Measurements from ENCODE around the gene CREB3L1.
"Not testable (repeated sequence)": the region's sequence is repeated elsewhere in the genome, so short reads cannot be mapped to it uniquely, and the experiment has no call there.

The CREB3L1 gene

DNA sequence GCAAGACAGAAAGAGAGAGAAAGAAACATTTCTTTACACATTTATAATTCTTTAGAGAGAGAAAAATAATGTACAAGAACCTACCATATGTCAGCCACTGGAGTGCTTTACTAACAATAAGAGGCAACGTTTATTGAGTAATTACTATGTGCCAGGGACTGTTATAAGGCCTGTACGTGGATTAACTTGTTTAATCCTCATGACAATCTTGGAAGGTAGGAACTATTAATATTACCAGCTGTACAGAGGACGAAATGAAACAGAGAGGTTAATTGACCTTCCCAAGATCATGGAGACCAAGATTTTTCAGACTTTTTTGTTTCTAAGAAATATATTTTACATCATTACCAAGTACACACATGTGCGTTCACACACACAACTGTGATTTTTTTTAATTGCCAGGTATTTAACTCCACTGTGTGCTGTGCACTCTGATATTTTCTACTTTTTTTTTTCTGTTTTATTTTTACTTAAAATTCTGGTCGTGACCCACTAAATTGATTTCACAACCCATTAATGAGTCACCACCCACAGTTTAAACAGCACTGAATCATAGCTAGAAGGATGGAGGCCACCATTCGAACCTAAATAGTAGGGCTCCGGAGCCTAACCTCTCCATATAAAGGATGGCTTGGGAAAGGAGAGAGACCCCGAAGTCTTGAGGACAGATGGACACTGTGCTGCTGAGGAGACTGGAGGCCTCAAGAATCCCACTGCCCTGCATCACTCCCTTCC is 21.4 kb downstream of the CREB3L1 start:
- no peak for DNase-seq

DNA sequence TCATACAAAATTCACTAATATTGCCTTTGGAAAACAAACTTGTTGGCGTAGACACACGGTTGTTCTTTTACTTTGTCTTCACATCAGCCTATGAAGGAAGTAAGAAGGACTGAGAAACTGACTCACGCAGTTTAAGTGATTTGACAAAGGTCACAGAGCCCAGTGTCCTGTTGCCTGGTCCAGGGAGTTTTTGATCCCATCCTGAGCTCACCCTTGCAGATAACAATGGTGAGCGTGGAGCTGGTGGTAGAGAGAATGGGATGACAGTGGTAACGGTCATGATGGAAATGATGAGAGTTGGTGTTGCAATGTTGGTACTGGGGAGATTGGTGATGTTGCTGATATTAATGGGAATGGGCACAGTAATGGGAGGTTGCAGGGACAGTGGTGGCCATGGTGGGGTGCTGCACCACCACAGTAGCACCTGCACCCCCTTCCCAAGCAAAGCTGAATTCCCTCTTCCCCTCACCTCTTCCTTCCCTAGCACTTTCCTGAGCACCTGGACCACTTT is 22.0 kb downstream of the CREB3L1 start:
- no peak for DNase-seq

DNA sequence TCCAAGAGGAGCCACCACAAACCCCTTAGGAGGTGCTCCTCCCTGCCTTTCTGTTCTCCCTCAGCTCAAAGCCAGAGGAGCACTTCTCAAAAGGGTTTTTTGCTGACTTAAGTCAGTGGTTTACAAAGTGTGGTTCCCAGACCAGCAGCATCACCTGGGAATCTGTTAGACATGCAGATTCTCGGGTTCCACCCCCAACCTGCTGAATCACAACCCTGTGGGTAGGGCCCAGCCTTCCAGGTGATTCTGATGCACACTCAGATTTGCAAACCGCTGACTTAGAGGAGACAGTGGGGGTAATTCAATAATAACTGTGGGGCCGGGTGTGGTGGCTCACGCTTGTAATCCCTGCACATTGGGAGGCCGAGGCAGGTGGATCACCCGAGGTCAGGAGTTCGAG is 22.8 kb downstream of the CREB3L1 start:
- DNase-seq = no peak

DNA sequence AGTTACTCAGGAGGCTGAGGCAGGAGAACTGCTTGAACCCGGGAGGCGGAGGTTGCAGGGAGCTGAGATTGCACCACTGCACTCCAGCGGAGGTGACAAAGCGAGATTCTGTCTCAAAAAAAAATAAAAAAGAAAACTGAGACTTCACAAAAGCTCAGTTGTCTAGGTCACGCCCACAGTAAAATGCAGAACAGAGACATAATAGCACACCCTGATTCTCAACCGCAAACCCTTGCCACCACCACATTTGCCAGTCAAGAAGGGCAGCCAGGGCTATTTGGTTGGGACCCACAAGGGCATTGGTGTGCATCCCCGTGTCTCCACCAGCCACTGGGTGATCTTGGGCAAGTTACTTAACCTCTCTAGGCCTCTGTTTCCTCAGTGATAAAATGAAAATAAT is 25.4 kb downstream of the CREB3L1 start:
- no peak for DNase-seq

DNA sequence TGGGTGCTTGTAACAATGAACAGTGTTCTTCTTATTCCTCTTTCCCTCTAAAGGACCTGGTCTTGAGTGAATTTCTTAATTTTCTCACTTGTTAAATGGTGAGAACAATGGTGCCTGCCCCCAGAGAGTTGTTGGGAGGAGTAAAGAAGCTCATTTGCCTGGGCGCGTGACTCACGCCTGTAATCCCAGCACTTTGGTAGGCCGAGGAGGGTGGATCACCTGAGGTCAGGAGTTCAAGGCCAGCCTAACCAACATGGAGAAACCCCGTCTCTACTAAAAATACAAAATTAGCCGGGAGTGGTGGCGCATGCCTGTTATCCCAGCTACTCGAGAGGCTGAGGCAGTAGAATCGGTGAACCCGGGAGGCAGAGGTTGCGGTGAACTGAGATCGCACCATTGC is 26.6 kb downstream of the CREB3L1 start:
- DNase-seq = not testable (repeated sequence)

DNA sequence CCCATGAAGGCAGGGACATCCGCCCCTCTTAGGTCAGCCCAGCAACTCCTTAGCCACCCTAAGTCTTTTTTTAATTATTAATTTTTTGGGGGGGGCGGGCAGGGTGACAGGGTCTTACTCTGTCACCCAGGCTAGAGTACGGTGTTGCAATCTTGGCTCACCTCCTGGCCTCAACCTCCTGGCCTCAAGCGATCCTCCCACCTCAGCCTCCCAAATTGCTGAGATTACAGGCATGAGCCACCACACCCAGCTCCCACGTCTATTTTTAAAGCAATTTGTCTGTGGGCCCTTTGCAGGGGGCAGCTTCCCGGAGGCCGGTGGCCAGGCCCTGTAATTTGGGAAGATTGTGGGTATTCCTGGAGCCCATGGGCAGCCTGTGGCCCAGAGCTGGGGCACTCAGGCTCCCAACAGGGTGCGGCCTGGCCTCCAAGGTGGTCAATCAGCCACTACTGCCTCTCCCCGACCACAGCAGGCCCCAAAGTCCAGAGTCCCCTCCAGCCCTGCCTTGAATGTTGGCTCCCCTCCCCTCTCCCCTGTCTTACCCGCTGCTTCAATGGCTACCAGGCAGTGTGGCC is 27.2 kb downstream of the CREB3L1 start:
- no peak for DNase-seq

DNA sequence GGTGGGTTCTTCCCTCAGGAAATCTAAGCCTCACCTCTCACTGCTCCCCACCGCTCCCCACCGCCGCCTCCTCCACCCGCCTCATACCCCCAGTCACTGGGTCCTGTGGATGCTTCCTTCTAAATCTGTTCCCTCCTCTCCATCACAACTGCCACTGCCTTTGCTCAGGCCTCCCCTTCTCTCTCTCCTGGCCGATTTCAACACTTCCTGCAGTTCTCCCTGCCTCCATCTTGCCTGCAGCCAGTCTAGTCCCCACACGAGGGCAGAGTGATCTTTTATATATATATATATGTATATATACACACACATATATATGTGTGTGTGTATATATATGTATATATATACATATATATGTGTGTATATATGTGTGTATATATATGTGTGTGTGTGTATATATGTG is 27.8 kb downstream of the CREB3L1 start:
- DNase-seq = no peak

DNA sequence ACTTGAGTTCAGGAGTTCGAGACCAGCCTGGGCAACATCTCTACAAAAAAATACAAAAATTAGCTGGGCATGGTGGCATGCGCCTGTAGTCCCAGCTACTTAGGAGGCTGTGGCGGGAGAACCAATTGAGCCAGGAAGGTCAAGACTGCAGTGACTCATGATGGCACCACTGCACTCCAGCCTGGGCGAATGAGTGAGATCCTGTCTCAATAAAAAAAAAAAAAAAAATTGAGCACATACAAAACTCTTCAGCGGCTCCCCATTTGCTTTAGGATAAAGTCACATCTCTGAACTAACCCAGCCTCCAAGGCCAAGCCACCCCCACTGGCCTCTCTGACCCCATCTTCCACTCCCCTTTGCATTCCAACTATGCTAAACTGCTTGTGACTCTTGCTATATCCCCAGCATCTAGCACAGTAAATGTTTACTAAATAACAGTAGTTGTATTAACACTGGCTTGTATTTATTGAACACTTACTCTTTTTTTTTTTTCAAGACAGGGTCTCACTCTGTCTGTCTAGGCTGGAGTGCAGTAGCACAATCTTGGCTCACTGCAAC is 28.9 kb downstream of the CREB3L1 start:
- DNase-seq = no peak

DNA sequence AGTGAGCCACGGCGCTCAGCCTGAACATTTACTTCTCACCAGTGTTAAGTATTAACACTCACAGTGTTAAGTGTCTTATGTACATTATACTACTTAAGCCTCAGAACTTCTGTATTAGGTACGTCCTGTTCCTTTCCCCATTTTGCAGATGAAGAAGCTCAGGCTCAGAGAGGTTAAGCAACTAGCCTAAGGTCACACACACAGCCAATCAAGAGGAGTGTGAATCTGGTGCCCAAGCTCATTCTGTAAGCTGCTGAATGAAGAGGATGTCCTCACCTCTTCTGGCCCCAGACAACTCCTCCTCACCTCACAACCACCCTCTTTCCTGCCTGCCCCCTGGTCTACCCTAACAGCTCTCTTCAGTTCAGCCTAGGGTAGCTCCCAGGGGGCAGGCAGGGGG is 29.9 kb downstream of the CREB3L1 start:
- no peak for DNase-seq

DNA sequence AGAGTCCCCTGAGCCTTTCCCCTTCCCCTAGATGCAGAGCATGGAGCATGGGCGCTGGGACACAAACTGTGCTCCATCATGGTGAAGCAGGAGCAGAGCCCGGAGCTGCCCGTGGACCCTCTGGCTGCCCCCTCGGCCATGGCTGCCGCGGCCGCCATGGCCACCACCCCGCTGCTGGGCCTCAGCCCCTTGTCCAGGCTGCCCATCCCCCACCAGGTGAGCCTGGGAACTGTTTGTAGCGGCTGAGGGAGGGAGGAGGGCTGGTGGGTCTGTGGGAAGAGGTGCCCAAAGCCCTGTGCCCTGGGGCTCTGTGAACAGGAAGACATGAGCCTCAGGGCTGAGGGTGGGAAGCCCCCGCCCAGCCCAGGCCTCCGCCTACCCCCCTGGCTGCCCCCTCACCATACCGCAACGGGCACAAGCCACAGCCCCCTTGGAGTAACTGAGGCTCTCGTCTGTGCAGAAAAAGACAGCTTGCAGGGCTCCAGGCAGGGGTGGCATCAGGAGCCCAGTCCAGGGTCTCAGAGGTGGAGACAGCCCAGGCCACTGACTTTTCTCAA is 30.4 kb downstream of the CREB3L1 start:
- no peak for DNase-seq

DNA sequence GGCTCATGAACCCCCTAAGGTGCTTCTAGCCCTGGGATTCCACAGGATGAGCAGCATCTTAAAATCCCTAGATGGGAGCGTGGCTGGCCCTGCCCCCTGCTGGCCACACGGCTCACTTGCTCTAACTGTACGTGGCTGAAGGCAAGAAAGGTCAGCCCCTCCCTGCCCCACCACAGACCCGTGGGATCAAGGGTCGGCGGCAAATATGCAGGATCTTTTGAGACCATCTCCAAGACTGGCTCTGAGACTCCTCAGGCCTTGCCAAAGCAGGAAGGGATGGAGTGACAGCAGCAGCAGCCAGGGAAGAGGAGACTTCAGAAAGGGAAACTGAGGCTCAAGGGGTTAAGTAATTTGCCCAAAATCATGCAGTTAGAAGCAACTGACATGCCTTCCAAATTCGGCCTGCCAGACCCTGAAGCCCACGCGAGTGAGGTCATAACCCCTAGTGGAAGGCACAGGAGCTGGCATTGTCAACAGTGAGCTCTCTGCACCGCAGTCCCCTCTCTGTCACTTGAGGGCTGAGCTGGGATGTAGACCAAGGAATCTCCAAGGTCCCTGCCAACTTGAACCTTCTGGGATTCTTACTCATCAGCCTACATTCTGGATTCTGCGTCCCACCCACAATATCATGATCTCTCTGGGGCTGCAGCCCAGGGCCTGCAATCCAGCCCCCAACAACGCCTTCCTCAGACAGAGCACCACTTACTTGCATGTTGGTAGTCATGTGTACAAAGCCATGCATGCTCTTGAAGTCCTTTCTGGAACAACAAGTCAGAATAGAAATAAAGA is 31.4 kb downstream of the CREB3L1 start:
- peak; percentile 21 to 37 (median 32) for DNase-seq

DNA sequence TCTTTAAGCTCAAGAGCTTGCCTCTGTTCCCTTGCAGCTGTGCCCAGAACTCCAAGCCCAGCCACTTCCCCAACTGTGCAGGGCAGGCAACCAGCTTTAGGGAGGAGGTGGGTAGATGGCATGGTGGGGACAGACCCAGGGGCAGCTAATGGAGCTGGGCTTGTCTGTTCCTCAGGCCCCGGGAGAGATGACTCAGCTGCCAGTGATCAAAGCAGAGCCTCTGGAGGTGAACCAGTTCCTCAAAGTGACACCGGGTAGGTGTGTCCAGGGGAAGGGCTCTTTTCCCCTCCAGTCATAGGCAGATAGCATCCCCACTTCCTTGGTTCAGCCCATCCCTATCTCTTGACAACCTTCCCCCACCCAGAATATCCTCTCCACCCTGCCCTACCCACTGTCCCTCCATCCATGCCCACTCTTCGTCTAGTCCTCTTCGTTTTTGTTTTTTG is 32.4 kb downstream of the CREB3L1 start:
- no peak for DNase-seq

DNA sequence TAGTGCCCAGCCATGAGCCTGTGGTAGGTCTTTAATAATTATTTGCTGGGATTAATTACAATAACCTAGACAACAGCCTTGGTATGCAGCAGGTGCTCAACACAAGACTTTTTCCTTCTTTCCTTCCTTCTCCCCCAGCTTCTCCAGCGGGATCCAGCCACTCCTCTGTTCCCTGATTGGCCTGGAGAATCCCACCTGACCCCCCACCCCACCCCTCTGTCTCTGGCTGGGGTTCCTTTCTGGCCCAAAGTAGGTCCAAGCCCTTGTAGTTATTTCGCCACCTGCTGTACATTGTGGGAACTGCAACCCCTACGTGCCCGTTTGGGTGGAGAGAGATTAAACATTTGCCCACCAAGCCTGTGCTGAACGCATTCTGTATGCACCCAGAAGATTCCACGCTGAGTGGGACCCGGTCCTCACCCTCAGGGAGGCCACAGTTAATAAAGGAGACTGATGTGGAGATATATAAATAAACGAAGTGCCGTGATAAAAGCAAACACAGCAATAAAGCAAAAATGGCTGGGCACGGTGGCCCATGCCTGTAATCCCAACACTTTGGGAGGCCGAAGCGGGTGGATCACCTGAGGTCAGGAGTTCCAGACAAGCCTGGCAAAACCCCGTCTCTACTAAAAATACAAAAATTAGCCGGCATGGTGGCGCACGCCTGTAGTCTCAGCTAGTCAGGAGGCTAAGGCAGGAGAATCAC is 37.7 kb downstream of the CREB3L1 start:
- peak; percentile 30 to 82 (median 42) for DNase-seq

DNA sequence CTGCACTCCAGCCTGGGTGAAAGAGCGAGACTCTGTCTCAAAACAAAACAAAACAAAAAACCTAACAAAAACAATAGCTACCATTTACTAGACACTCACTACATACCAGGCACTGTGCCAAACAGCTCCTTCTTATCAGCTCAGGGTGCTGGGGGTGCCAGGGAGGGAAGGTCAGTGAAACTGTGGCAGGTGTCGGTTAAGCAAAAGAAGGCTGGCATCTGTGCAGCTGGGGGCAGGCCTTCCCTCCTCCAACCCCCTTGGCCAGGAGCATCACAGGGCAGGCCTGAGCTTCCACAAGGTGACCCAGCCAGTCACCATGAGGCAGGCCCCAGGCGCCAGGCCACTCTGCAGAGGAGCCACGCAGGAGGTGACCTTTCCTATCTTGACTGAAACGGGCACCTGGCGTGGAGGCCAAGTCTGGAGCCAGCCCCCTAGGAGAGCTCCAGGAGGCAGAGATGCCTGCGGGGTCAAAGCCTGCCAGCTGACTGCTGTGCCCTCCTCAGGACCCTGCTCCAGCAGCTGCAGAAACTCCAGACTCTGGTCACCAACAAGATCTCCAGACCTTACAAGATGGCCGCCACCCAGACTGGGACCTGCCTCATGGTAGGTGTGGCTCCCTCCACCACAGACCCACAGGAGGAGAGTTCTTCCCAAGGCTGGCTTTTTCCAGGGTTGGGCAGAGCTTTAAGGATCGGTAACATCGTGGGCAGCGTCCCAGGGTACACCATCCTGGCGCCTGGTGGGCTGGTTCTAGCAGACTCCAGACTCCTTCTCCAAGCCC is 38.5 kb downstream of the CREB3L1 start:
- DNase-seq = no peak

DNA sequence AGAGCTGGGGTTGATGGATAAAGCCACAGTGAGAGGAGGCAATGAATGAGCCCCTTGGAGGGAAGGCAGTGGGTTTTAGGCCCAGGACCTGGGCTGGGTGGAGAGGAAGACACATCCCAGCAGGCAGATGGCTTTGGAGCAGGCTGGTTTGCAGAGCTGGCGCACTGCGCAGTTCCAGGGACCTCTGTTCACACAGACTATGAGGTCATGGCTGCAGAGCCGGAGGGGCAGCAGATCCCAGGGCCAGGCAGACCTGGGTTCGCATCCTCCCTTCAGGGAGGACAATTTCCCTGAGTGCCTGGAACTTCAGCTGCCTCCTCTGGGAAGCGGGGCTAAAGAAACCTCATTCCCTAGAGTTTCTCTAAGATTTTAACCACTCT is 41.6 kb downstream of the CREB3L1 start:
- DNase-seq = no peak

DNA sequence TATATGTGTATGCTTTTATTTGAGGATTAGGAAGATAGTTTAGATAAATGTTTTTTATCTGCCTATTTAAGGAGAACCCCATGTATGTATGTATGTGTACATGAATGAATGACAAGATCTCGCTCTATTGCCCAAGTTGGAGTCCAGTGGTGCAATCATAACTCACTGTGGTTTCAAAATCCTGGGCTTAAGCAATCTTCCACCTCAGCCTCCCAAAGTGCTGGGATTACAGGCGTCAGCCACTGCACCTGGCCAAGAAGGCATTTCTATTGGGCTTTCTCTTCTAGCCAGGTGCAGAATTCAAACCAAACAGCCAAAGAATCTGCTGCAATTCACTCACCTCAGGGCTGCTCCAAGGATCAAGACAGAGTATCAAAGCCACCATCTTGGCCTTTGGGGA is 44.3 kb downstream of the CREB3L1 start:
- no peak for DNase-seq

DNA sequence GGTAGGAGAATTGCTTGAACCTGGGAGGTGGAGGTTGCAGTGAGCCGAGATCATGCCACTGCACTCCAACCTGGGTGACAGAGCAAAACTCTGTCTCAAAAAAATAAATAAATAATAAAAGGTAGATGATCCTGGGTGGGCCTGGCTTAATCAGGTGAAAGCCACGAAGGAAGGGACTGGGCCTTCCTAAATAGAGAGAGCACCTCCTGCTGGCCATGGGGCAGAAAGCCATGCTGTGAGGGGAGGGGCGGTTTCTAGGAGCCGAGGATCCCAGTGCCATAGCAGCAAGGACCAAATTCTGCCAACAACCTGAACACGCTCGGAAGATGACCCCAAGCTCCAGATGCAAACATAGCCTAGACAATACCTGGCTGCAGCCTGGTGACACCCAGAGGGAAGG is 45.3 kb downstream of the CREB3L1 start:
- DNase-seq = no peak

DNA sequence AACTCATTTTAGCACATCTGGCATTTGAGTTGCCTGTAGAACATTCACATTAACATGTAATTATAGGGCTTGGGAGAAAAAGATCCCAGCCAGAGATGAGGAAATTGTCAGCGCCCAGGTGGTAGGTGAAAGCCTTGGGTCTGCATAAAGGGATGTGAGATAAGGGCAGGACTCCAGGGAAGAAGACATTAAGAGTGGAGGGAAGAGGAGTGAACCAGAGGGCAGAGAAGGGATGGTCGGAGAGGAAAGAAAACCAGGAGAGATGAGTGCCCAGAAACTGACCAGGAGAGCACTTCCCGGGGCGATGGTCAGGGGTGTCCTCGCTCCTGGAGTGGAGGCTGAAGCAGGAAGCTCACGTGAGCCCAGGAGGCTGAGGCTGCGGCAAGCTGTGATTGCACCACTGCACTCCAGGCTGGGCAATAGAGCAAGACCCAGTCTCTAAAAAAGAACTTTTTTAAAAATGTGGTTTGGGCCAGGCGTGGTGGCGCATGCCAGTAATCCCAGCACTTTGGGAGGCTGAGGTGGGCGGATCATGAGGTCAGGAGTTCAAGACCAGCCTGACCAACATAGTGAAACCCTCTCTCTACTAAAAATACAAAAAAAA is 49.5 kb downstream of the CREB3L1 start:
- DNase-seq = no peak

DNA sequence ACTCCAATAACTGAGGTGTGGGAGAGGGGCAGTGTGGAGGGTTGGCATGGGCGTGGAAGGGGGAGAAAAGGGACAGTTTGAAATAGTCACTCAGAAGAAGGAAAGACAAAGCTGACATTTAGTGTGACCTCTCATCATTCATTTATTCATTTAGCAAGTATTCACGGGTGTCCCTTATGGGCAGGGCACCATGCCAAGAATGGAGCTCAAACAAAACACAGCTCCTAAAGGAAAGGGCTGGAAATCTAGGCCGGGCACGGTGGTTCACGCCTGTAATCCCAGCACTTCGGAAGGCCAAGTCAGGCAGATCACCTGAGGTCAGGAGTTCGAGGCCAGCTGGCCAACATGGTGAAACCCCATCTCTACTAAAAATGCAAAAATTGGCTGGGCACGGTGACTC is 50.4 kb downstream of the CREB3L1 start:
- DNase-seq = no peak

DNA sequence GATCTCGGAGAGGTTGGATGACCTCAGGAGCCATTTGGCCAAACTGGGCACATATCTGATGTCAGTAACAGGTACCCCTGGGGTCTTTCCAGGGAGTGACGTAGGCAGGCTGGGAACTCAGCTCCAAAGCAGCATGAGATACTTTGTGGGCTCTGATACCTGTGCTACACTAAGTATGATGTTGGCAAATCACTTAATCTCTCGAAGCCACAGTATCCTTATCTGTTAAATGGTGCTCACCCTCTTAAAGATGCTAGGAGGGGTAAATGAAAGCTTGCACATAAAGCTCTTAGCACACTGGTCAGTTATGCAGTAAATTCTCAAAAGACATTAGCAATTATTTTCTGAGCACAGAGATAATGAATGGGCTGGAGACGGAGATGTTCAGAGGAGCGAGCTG is 52.7 kb downstream of the CREB3L1 start:
- no peak for DNase-seq

DNA sequence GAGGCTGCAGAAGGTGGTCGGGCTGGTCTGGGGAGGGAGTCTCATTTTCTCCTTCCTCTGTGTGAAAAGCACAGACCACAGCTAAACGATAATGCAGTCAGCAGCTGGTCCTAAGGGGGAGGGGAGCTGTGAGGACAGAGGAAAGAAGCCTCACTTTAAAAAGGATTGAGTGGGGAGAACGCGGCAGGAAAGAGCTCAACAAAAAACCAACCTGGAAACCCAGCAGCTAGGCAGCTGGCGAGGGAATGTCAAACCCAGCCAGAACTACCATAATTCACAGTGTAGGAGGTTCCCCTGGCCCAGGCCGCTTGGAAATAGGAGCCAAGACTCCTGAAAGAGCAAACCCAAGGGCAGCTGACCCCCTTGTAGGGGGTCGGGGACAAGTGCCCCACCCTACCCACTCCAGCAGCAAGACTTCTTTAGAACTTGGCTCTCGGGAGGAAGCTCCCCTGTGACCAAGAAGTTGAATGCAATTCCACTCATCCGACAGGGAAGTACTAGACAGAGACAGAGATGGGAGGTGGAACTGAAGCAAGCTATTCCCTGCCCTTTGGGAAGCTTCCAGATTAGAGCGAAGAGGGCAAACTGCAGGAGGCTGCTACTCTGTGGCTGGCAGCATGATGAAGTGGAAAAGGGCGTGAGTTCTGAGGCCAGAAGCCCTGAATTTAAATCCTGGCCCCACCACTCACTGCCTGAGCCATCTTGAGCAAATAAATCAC is 53.3 kb downstream of the CREB3L1 start:
- no peak for DNase-seq
